ENCODE results near the gene SLC6A6.

The SLC6A6 gene

GRCh38 chr3:14412831-14413380 is 10.5 kb downstream of the SLC6A6 start:
- H3K4me3 ChIP-seq (ENCODE audit: low read depth, low read length): no peak overlapping the region
- DNase-seq (ENCODE audit: low read depth): no peak

GRCh38 chr3:14413381-14414071 is 11.1 kb downstream of the SLC6A6 start:
- DNase-seq (ENCODE audit: low read depth): no peak
- no peak overlapping the region for H3K4me3 ChIP-seq (ENCODE audit: low read depth, low read length)

- DNase-seq (ENCODE audit: low read depth): no peak
Measured at GRCh38 chr3:14414846-14415464, 12.5 kb downstream of the SLC6A6 start.

GRCh38 chr3:14415501-14415900 is 13.1 kb downstream of the SLC6A6 start:
- no peak for DNase-seq (ENCODE audit: low read depth)
- H3K4me3 ChIP-seq (ENCODE audit: low read depth, low read length): no peak overlapping the region

More at GRCh38 chr3:14414846-14415464, 12.5 kb downstream of the SLC6A6 start:
- H3K4me3 ChIP-seq (ENCODE audit: low read depth, low read length): no peak overlapping the region

GRCh38 chr3:14416453-14416852 is 14.0 kb downstream of the SLC6A6 start:
- no peak for DNase-seq (ENCODE audit: low read depth)
- no peak overlapping the region for H3K4me3 ChIP-seq (ENCODE audit: low read depth, low read length)

- no peak overlapping the region for H3K4me3 ChIP-seq (ENCODE audit: low read depth, low read length)
- DNase-seq (ENCODE audit: low read depth): no peak
Measured at GRCh38 chr3:14418296-14419250, 16.2 kb downstream of the SLC6A6 start.

GRCh38 chr3:14422016-14422963 is 19.9 kb downstream of the SLC6A6 start:
- DNase-seq (ENCODE audit: low read depth): no peak
- H3K4me3 ChIP-seq (ENCODE audit: low read depth, low read length): no peak overlapping the region

GRCh38 chr3:14423197-14423743 is 20.9 kb downstream of the SLC6A6 start:
- DNase-seq (ENCODE audit: low read depth): no peak
- H3K4me3 ChIP-seq (ENCODE audit: low read depth, low read length): no peak overlapping the region

GRCh38 chr3:14423963-14424362 is 21.6 kb downstream of the SLC6A6 start:
- H3K4me3 ChIP-seq (ENCODE audit: low read depth, low read length): no peak overlapping the region
- no peak for DNase-seq (ENCODE audit: low read depth)

GRCh38 chr3:14424711-14425580 is 22.5 kb downstream of the SLC6A6 start:
- no peak for DNase-seq (ENCODE audit: low read depth)
- no peak overlapping the region for H3K4me3 ChIP-seq (ENCODE audit: low read depth, low read length)

GRCh38 chr3:14425581-14426304 is 23.3 kb downstream of the SLC6A6 start:
- DNase-seq (ENCODE audit: low read depth): no peak
- H3K4me3 ChIP-seq (ENCODE audit: low read depth, low read length): no peak overlapping the region

GRCh38 chr3:14426305-14426620 is 23.9 kb downstream of the SLC6A6 start:
- no peak overlapping the region for H3K4me3 ChIP-seq (ENCODE audit: low read depth, low read length)
- no peak for DNase-seq (ENCODE audit: low read depth)

GRCh38 chr3:14428087-14429033 is 26.0 kb downstream of the SLC6A6 start:
- no peak for DNase-seq (ENCODE audit: low read depth)
- H3K4me3 ChIP-seq (ENCODE audit: low read depth, low read length): no peak overlapping the region

GRCh38 chr3:14429237-14429636 is 26.8 kb downstream of the SLC6A6 start:
- DNase-seq (ENCODE audit: low read depth): no peak
- H3K4me3 ChIP-seq (ENCODE audit: low read depth, low read length): no peak overlapping the region

GRCh38 chr3:14429640-14430039 is 27.2 kb downstream of the SLC6A6 start:
- H3K4me3 ChIP-seq (ENCODE audit: low read depth, low read length): no peak overlapping the region
- no peak for DNase-seq (ENCODE audit: low read depth)

- no peak for DNase-seq (ENCODE audit: low read depth)
- no peak overlapping the region for H3K4me3 ChIP-seq (ENCODE audit: low read depth, low read length)
Measured at GRCh38 chr3:14430053-14430452, 27.6 kb downstream of the SLC6A6 start.
